Renal cortex interstitium (tissue), 11 donors: Measurements from ENCODE around the gene PCDHB6. TPM values are rescaled to one million over a fixed set of nuclear protein-coding genes. Genes with fewer than 3 reads are reported as not detected.
"Not testable (repeated sequence)": the region's sequence is repeated elsewhere in the genome, so short reads cannot be mapped to it uniquely, and the experiment has no call there.

Experiments
- DNase-seq, 11 donors: peaks; one replicate each; pipeline ENCODE4 v3.0.0-alpha.2; 2013; ENCODE audit warnings: low read depth in 9 of 11, low spot score in 4 of 11; ENCODE audit errors: extremely low read depth in 1 of 11
- polyA plus RNA-seq, 3 donors: library from polyadenylated mRNA; unstranded; fragments of 120-200 nt; gene quantifications; one replicate each; pipeline ENCODE4 v1.2.1, GENCODE V29; 2013; ENCODE audit not compliant: insufficient read length in 3 of 3

Gene PCDHB6
- polyA plus RNA-seq, 3 donors = 2.4 to 3.2 (median 3.0) TPM

DNA sequence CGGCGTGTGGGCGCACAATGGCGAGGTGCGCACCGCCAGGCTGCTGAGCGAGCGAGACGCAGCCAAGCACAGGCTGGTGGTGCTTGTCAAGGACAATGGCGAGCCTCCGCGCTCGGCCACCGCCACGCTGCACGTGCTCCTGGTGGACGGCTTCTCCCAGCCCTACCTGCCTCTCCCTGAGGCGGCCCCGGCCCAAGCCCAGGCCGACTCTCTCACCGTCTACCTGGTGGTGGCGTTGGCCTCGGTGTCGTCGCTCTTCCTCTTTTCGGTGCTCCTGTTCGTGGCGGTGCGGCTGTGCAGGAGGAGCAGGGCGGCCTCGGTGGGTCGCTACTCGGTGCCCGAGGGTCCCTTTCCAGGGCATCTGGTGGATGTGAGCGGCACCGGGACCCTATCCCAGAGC lies 2.2 kb downstream of the PCDHB6 start:
- DNase-seq = not testable (repeated sequence)

DNA sequence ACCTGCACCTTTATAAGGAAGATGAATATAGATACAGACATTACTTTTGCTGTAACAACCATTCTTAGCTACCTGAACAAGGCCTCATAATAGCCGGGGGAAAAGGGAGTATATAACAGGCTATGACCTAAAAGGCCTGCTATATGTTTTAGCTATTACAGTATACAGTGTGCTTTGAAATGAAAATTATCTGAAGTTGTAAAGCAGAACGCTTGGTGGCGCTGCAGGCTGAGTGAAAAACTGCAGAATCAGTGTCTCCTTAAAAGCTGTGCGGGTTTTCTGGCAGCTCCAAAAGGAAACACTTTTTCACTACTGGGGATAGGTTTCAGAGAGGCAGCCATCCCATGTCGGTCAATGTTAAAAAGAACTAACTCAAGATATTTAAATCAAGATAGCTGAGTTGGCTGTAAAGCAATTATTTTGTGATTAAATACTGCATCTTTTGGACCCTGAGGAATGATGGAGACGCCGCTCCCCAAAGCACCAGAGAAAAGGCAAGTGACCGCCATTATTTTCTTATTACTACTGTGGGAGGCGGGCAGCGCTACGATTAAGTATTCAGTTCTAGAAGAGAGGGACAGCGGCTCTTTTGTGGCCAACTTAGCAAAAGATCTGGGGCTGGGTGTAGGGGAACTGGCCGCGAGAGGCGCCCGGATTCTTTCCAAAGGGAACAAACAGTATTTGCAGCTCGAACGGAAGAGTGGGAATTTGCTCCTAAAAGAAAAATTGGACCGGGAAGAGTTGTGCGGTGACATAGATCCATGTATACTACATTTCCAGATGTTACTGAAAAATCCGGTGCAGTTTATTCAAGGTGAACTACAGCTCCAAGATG lies 5.9 kb downstream of the PCDHB6 start:
- DNase-seq = no peak

DNA sequence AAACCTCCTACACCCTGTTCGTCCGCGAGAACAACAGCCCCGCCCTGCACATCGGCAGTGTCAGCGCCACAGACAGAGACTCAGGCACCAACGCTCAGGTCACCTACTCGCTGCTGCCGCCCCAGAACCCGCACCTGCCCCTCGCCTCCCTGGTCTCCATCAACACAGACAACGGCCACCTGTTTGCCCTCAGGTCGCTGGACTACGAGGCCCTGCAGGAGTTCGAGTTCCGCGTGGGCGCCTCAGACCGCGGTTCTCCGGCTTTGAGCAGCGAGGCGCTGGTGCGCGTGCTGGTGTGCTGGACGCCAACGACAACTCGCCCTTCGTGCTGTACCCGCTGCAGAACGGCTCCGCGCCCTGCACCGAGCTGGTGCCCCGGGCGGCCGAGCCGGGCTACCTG lies 7.5 kb downstream of the PCDHB6 start:
- DNase-seq = not testable (repeated sequence)

DNA sequence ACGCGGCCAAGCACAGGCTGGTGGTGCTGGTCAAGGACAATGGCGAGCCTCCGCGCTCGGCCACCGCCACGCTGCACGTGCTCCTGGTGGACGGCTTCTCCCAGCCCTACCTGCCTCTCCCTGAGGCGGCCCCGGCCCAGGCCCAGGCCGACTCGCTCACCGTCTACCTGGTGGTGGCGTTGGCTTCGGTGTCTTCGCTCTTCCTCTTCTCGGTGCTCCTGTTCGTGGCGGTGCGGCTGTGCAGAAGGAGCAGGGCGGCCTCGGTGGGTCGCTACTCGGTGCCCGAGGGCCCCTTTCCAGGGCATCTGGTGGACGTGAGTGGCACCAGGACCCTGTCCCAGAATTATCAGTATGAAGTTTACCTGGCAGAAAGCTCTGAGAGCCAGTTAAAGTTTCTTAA lies 8.0 kb downstream of the PCDHB6 start:
- DNase-seq = not testable (repeated sequence)

DNA sequence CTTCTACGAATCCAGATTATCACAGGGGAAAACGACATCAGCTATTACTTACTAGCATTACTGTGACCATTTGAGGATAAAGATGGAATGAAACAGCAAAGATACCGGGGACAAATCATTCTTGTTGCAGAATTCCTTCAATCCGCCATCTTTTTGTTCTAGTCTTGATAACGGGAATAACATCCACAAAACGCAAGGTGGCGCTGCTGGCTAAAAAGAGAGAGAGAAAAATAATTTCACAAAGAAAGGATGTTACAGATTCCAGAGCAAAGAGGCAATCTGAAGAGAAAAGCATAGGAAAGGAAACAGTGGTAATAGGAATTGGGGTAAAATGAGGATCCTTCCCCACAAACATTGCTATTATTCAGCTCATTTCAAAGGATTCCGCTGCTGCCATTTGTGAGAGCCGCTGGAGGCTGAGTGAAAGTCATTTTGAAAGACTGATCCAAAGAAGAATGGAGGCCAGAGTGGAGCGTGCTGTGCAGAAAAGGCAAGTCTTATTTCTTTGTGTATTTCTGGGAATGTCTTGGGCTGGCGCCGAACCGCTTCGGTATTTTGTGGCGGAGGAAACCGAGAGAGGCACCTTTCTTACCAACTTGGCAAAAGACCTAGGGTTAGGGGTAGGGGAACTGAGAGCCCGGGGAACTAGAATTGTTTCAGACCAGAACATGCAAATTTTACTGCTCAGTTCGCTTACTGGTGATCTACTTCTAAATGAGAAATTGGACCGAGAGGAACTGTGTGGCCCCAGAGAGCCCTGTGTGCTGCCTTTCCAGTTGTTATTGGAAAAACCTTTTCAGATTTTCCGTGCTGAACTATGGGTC lies 22.7 kb downstream of the PCDHB6 start, which contains the start of gene PCDHB7:
TSS of gene PCDHB7 (plus strand) at position 264 of the 824 bp plus-strand sequence. CDS start at position 456, 192 bp downstream.
- DNase-seq = peak in 2 of 11 donors; percentile 23 to 50

DNA sequence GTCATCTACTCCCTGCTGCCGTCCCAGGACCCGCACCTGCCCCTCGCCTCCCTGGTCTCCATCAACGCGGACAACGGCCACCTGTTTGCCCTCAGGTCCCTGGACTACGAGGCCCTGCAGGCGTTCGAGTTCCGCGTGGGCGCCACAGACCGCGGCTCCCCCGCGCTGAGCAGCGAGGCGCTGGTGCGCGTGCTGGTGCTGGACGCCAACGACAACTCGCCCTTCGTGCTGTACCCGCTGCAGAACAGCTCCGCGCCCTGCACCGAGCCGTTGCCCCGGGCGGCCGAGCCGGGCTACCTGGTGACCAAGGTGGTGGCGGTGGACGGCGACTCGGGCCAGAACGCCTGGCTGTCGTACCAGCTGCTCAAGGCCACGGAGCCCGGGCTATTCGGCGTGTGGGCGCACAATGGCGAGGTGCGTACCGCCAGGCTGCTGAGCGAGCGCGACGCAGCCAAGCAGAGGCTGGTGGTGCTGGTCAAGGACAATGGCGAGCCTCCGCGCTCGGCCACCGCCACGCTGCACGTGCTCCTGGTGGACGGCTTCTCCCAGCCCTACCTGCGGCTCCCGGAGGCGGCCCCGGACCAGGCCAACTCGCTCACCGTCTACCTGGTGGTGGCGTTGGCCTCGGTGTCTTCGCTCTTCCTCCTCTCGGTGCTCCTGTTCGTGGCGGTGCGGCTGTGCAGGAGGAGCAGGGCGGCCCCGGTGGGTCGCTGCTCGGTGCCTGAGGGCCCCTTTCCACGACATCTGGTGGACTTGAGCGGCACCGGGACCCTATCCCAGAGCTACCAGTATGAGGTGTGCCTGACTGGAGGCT lies 24.6 kb downstream of the PCDHB6 start:
- not testable (repeated sequence) for DNase-seq

DNA sequence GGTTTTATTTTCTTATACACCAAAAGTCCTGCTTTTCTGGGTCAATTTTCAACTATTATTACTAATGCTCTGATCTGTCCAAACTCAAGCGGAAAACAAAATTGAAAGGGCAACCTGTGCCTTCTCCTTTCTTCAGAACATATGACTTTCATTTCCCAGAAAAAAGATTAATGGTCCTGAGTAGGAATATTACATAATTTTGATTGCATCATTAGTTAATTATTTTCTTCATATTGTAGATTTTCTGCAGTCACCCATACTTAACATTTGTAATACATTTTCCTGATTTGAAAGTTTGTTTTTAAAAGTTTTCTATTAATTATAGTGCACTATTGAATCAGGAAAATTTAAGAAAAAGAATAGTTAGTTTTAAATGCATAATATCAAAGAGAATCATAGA lies 26.1 kb downstream of the PCDHB6 start:
- DNase-seq = no peak

DNA sequence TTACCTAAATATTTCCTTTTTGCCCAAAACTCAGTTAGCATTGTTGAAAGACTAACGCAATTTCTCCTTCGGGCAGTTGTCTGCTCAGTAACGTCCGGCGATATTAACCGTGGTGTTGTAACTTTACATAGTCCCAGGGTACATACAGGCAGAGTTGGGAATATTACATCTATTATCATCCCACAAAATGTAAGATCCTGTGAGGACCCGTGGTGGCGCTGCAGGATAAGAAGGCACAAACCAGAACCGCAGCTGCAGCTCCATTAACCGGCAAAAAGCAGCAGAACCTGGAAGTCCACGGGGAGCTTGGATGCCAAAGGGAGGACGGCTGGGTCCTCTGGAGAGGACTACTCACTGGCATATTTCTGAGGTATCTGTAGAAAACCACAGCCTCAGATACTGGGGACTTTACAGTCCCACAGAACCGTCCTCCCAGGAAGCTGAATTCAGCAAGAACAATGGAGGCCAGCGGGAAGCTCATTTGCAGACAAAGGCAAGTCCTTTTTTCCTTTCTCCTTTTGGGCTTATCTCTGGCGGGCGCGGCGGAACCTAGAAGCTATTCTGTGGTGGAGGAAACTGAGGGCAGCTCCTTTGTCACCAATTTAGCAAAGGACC lies 27.8 kb downstream of the PCDHB6 start, which contains the start of gene PCDHB8:
TSS of gene PCDHB8 (plus strand) at position 214 of the 615 bp plus-strand sequence. CDS start at position 459, 245 bp downstream.
- DNase-seq = not testable (repeated sequence)

DNA sequence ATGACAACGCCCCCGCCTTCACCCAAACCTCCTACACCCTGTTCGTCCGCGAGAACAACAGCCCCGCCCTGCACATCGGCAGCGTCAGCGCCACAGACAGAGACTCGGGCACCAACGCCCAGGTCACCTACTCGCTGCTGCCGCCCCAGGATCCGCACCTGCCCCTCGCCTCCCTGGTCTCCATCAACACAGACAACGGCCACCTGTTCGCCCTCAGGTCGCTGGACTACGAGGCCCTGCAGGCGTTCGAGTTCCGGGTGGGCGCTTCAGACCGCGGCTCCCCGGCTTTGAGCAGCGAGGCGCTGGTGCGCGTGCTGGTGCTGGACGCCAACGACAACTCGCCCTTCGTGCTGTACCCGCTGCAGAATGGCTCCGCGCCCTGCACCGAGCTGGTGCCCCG lies 29.5 kb downstream of the PCDHB6 start:
- not testable (repeated sequence) for DNase-seq

DNA sequence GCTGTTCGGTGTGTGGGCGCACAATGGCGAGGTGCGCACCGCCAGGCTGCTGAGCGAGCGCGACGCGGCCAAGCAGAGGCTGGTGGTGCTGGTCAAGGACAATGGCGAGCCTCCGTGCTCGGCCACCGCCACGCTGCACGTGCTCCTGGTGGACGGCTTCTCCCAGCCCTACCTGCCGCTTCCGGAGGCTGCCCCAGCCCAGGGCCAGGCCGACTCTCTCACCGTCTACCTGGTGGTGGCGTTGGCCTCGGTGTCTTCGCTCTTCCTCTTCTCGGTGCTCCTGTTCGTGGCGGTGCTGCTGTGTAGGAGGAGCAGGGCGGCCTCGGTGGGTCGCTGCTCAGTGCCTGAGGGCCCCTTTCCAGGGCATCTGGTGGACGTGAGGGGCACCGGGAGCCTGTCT lies 30.0 kb downstream of the PCDHB6 start:
- not testable (repeated sequence) for DNase-seq

DNA sequence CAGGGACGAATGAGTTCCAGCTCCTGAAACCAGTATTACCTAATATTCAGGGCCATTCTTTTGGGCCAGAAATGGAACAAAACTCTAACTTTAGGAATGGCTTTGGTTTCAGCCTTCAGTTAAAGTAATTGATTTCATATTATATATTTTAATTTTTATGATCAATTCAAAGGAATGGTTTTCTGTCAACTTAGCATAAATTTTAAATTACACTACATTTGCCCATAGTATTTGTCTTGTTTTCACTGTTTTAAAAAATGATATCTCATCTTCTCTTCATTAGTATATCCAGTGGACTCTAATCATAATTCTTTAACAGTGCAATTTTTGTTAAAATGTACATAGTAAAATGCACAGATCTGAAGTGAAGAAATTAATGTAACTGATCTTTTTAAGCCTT lies 30.5 kb downstream of the PCDHB6 start:
- no peak for DNase-seq

DNA sequence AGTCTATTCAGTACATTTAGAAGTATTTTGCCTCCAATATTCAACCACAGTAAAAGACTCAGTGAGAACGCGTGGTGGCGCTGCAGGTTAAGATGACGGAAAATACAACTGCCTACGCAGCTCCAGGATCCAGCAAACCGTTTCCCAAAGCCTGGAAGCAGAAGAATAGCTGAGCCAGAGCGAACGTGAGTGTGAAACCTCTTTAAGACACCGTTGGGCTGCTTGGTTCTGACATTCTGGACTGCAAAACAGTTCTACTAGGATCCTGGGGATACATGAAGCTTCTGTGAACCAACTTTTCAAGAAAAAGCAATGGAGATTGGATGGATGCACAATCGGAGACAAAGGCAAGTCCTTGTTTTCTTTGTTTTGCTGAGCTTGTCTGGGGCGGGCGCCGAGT lies 32.4 kb downstream of the PCDHB6 start, which contains the start of gene PCDHB16:
TSS of gene PCDHB16 (plus strand) at position 140 of the 400 bp plus-strand sequence. CDS start at position 313, 173 bp downstream.
- peak in 3 of 11 donors; percentile 20 to 40 (median 29) for DNase-seq

DNA sequence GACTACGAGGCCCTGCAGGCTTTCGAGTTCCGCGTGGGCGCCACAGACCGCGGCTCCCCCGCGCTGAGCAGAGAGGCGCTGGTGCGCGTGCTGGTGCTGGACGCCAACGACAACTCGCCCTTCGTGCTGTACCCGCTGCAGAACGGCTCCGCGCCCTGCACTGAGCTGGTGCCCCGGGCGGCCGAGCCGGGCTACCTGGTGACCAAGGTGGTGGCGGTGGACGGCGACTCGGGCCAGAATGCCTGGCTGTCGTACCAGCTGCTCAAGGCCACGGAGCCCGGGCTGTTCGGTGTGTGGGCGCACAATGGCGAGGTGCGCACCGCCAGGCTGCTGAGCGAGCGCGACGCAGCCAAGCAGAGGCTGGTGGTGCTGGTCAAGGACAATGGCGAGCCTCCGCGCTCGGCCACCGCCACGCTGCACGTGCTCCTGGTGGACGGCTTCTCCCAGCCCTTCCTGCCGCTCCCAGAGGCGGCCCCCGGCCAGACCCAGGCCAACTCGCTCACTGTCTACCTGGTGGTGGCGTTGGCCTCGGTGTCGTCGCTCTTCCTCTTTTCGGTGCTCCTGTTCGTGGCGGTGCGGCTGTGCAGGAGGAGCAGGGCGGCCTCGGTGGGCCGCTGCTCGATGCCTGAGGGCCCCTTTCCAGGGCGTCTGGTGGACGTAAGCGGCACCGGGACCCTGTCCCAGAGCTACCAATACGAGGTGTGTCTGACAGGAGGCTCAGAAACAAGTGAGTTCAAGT lies 34.4 kb downstream of the PCDHB6 start:
- not testable (repeated sequence) for DNase-seq

DNA sequence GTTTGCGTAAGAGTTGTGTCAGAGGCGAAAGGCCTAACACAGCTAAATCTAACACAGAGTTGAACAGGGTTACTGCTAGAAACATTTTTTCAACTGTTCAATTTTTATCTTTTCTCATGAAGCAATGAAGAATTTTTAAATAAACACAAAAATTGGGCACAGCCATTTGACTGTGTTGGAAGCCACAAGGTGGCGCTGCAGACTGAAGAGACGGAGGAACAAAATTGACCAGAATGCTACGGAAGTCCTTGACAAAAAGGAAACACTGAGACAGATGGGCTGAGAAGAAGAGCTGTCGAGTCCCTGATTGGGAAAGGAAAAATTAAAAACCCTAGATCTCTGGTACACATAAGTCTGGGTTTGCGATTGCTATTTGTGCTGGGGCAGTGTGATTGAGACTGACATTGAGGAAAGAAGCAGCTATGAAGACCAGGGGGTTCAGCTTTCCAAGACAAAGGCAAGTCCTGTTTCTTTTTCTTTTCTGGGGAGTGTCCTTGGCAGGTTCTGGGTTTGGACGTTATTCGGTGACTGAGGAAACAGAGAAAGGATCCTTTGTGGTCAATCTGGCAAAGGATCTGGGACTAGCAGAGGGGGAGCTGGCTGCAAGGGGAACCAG lies 37.1 kb downstream of the PCDHB6 start, which contains the start of gene PCDHB9:
TSS of gene PCDHB9 (plus strand) at position 265 of the 616 bp plus-strand sequence. CDS start at position 423, 158 bp downstream.
- DNase-seq = no peak

DNA sequence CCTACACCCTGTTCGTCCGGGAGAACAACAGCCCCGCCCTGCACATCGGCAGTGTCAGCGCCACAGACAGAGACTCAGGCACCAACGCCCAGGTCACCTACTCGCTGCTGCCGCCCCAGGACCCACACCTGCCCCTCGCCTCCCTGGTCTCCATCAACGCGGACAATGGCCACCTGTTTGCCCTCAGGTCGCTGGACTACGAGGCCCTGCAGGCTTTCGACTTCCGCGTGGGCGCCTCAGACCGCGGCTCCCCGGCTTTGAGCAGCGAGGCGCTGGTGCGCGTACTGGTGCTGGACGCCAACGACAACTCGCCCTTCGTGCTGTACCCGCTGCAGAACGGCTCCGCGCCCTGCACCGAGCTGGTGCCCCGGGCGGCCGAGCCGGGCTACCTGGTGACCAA lies 38.8 kb downstream of the PCDHB6 start:
- DNase-seq = not testable (repeated sequence)

DNA sequence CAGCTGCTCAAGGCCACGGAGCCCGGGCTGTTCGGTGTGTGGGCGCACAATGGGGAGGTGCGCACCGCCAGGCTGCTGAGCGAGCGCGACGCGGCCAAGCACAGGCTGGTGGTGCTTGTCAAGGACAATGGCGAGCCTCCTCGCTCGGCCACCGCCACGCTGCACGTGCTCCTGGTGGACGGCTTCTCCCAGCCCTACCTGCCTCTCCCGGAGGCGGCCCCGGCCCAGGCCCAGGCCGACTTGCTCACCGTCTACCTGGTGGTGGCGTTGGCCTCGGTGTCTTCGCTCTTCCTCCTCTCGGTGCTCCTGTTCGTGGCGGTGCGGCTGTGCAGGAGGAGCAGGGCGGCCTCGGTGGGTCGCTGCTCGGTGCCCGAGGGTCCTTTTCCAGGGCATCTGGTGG lies 39.3 kb downstream of the PCDHB6 start:
- DNase-seq = not testable (repeated sequence)

DNA sequence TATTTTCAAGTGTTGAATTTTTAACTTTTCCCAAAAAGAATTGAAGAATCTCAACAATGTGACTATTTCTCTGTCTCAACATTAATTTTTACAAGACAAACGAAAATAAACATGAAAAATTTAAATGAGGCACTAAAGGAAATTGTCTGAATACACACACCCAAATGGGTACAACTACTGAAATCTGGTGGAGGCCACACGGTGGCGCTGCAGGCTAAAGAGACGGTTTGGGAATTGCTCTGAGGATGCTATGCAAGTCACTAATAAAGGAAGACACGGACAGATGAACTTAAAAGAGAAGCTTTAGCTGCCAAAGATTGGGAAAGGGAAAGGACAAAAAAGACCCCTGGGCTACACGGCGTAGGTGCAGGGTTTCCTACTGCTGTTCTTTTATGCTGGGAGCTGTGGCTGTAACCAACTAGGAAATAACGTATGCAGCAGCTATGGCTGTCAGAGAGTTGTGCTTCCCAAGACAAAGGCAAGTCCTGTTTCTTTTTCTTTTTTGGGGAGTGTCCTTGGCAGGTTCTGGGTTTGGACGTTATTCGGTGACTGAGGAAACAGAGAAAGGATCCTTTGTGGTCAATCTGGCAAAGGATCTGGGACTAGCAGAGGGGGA lies 42.4 kb downstream of the PCDHB6 start, which contains the start of gene PCDHB10:
TSS of gene PCDHB10 (plus strand) at position 244 of the 616 bp plus-strand sequence. CDS start at position 444, 200 bp downstream.
- peak in 1 of 11 donors; percentile 14 for DNase-seq
